Activated naive CD4-positive, alpha-beta T cell treated with Interleukin-2 at 50 U/mL for 16 hours (primary cell): ENCODE results near the gene SLC12A7.
"Not testable (repeated sequence)": the region's sequence is repeated elsewhere in the genome, so short reads cannot be mapped to it uniquely, and the experiment has no call there.

ENCODE experiments used
- DNase-seq: peaks from one replicate; pipeline ENCODE4 v3.0.0-alpha.2; 2020

Gene SLC12A7

DNA sequence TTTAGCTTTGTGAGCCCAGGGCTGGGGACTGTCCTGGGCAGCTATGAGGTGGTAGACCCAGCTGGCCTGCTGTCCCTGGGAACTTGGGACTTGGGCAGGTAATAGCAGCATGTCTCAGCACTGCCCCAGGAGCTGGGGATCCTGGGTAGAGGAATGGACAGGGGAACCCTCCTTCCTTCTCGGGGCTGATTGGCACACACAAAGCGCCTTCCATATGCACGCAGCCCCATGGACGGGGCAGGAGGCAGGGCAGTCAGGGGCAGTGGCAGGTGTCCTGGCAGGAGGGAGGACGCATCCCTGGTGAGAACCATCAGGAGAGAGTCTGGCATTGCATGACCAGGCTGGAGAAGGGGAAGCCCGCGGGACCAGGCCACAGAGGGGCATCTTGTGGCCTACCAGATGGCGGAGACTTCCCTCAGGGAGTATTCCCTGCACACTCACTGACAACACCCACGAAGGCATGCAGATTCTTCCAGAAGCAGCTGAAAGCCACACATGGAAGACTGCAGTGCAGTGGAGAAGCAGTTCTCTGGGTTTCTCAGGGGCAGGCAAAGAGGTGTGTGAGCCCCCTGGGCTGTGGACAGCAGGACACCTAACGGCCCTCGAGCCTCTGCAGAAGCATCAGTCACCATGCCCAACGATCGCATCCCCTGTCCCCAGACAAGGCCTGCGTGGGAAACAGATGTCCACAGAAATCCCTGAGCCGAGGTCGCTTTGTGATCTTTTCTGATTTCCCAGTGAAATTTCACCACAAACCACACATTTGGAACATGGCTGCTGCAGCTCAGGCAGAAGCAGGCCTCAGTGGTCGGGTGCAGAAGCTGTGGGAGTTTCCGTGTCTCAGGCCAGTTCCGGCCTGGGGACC is 110.2 kb downstream of the SLC12A7 start:
- no peak for DNase-seq

GRCh38 chr5:1000831-1001230 is 111.0 kb downstream of the SLC12A7 start:
- DNase-seq = not testable (repeated sequence)
